Inflammatory macrophage (primary cell): ENCODE measurements around the gene AGRN.
"Not testable (repeated sequence)": the region's sequence is repeated elsewhere in the genome, so short reads cannot be mapped to it uniquely, and the experiment has no call there.

Source experiments
- DNase-seq, 2 donors: peaks; one replicate each; pipeline ENCODE4 v3.0.0-alpha.2; 2020 to 2022

AGRN gene

DNA sequence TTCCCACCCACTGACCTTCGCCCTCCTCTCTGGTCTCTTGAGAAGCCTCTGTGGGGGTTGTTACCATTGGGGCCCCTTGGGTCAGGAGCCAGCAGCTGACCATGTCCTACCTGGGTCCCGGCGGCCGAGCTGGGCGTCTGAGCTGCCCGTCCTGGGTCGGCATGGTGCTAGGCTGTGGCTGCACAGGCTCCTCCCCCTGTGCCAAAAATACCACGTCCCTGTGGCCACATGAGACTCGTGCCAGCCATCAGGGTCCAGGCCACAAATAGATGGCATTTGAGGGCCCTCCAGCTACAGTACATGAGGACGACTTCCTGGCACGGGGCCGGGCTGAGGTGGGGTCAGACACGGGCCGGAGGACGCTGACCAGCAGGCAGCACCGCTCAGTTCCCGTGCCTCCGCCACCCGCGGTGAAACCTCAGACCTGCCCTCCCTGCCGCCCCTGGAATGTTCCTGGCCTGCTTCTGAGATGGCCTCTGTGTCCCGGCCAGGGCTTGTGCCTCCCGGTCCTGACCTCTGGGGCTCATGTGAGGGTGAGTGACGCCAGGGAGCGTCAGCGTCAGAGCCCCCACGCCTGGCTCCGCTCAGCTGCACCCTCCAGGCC lies 37.9 kb upstream of the AGRN start, which contains the start of gene PERM1:
Gene PERM1, minus strand, starts transcription at position 139 of the 604 bp plus-strand sequence. CDS start 1,064 bp downstream, outside the sequence.
- DNase-seq: no peak

- DNase-seq: no peak
Measured at GRCh38 chr1:982765-983436, 37.0 kb upstream of the AGRN start.

GRCh38 chr1:983798-984475 lies 36.0 kb upstream of the AGRN start:
- no peak for DNase-seq

- no peak for DNase-seq
Measured at GRCh38 chr1:984476-984814, 35.5 kb upstream of the AGRN start.

GRCh38 chr1:985126-985525 lies 34.8 kb upstream of the AGRN start:
- no peak for DNase-seq

DNA sequence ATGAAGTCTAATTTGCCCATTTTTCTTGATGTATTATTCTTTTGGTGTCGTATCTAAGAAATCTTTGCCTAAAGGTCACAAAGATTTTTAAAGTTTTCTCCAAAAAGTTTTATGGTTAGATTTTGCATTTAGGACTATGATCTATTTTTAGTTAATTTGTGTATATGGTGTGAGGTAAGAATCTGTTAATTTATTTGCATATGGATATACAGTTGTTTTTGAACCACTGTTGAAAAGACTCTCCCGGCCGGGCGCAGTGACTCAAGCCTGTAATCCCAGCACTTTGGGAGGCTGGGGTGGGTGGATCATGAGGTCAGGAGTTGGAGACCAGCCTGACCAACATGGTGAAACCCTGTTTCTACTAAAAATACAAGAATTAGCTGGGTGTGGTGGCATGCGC lies 31.9 kb upstream of the AGRN start:
- DNase-seq: not testable (repeated sequence)

GRCh38 chr1:991275-991674 lies 28.6 kb upstream of the AGRN start:
- DNase-seq: not testable (repeated sequence)

- DNase-seq: no peak
Measured at GRCh38 chr1:991895-992294, 28.0 kb upstream of the AGRN start.

- no peak for DNase-seq
Measured at GRCh38 chr1:992362-992761, 27.6 kb upstream of the AGRN start.

DNA sequence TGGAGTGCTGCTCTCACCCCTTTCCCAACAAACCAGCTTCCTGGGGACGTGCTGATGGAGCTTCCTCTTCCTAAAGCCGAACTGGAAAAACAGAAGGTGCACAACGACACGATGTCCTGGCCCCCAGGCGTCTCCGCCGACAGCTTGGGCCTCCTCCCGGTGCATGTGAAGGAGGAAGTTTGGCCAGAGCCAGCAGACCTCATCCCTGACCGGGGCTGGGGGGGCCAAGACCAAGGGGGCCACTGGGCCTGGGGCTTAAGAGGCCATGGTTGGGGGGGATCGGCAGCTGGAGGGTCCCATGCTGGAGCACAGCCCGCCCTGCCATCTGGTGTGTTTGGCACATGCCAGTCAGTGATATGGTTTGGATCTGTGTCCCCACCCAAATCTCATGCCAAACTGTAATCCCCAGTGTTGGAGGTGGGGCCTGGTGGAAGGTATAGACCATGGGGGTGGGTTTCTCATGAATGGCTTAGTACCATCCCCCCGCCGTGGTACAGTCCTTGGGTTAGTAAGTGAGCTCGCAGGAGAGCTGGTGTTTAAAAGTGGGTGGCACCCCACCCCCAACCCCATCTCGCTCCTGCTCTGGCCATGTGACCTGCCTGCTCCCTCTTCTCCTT lies 26.4 kb upstream of the AGRN start:
- no peak for DNase-seq

GRCh38 chr1:994546-994945 lies 25.4 kb upstream of the AGRN start:
- not testable (repeated sequence) for DNase-seq

DNA sequence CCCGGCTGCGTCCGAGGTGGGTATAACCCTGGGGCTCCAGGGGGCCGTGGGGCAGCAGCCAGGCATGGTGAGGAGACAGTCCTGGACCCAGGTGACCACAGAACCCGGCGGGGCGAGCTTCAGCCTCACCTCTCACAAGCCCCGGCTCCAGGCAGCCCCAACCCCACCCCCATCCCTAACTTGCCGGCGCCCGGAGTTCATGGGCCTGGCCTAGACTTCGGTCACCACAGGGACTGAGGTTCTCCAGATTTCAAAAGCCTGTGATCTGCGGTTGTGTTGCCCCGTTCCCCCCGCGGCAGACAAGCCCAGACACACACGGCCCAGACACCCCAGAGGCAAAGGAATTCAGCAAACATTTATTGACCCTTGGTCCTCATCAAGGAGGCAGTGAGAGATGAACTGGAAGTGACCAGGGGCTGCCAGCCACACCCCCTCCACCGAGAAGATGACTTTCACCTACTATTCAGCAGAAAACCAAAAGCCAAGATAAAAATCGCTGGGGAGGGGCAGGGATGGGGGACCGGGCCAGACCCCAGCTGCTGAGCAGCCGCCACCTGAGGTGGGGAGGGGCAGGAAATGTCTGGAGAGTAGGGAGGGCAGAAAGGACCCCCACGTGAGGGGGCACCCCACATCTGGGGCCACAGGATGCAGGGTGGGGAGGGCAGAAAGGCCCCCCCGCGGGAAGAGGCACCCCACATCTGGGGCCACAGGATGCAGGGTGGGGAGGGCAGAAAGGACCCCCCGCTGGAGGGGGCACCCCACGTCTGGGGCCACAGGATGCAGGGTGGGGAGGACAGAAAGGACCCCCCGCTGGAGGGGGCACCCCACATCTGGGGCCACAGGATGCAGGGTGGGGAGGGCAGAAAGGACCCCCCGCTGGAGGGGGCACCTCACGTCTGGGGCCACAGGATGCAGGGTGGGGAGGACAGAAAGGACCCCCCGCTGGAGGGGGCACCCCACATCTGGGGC lies 24.0 kb upstream of the AGRN start:
- DNase-seq: no peak

DNA sequence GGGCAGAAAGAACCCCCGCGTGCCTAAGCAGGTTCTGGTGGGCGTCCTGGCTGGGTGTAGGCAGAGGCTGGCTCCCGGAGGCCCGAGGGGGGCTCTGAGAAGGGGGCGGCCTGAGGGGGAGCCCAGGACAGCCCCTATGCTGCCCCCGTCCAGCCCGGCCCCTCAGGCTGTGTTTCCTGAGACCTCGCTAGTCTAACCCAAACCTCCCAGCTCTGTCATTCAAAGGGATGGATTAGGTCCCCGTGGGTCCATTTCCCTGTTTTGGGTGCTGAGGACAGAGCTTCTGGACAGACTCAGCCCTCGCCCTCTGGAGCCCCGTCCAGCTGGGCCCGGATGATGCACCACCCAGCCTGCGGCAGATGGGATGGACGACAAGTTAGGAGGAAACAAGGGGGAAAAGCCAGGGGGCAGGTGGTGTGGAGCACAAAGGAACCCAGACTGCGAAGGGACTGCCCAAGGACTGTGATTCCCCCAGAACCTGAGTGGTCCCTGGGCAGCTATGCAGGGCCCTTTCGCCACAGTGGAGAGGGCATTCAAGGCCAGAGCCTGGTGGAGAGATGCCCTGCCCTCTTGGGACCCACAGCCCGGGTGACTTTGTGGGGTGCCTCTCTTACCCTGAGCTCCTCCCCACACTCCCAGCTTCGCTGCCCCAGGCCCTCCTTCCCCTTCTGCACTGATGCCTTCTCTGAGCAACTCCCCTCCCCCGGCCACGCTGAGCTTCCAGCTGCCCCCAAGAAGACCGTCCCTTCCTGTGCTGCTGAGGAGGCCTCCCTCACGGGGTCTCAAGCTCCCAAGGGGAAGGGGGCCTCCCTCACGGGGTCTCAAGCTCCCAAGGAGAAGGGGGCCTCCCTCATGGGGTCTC lies 22.8 kb upstream of the AGRN start:
- DNase-seq: no peak

DNA sequence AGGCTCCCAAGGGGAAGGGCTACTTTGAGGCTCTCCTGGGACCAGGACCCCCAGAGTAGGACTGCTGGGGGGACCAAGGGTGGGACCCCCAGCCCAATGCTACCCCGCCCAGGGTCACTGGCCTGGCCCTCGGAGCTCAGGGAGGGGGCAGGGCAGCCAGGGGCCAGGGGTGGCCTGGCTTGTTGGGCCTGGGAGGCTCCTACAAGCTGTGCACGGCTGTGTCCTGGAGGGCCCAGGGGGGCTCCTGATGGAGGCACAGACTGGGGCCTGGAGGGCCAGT lies 22.3 kb upstream of the AGRN start:
- no peak for DNase-seq

DNA sequence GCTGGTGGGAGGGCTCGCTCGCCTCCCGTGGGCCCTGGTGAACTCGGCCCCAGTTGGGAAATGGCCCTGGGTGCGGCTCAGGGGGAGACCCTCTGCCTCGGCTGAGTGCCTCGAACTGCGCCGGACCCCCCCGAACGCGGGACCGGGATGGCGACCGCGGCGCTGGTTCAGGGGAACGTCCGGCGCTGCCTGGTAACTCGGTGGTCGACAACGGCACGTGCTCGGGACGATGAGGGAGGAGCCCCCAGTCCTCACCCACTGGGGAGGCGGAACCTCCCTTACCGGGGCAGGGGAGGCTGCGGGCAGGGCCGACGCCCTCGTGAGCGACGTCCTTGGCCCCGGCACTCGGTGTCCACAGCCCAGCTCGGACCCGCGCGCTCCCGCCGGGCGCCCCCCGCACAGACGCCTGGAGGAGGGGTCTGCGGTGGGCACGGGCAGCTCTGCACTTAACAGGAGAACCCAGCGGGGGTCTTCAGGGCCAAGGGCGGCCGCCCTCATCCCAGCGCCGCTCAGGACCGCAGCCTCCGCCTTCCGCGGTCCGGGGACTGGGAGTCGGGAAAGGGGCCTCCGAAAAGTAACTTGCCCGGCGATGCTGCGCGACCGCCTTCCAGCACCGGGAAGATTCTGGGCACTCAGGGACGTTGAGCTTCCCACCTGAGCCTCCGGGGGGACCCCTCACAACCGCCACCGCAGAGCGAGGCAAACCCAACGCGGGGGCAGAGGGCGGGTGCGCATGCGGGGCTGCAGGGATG lies 21.8 kb upstream of the AGRN start:
- no peak for DNase-seq

- no peak for DNase-seq
Measured at GRCh38 chr1:998745-998994, 21.2 kb upstream of the AGRN start.

- DNase-seq: no peak
Measured at GRCh38 chr1:998995-999724, 20.8 kb upstream of the AGRN start.

- DNase-seq: peak; percentile 62 to 77
Measured at GRCh38 chr1:999725-1000356, 20.1 kb upstream of the AGRN start, which contains the start of gene HES4. HES4 (minus strand) TSS chr1:1000097; CDS start chr1:999973, 124 bp downstream.

- DNase-seq: peak; percentile 49 to 58
Measured at GRCh38 chr1:1000357-1001056, 19.4 kb upstream of the AGRN start.
